GM06990 (cell line): ENCODE measurements around the gene ING1.

Experiments
- DNase-seq: peaks from one replicate; pipeline ENCODE4 v3.0.0-alpha.2; 2011; ENCODE audit not compliant: insufficient read length; ENCODE audit errors: extremely low read depth
- H3K27me3 ChIP-seq: replicated peaks from 2 replicates; pipeline ENCODE4 v1.6.0; 2011; ENCODE audit warnings: low read length; ENCODE audit not compliant: control insufficient read depth, insufficient read depth
- H3K36me3 ChIP-seq: 2 replicates; pipeline ENCODE4 v1.5.1; 2011; ENCODE audit warnings: low read length; ENCODE audit not compliant: control insufficient read depth, insufficient read depth
- H3K4me3 ChIP-seq: replicated peaks from 2 replicates; pipeline ENCODE4 v1.5.1; 2011; ENCODE audit warnings: low read depth, mild to moderate bottlenecking, control low read depth, low read length
- TF ChIP-seq, protein P1 (sequence below): IDR thresholded peaks from 2 replicates; pipeline ENCODE4 v1.5.1; 2011; ENCODE audit warnings: low read length, control low read depth, mild to moderate bottlenecking, inconsistent platforms; ENCODE audit not compliant: insufficient read depth, poor library complexity, severe bottlenecking

Gene ING1

DNA sequence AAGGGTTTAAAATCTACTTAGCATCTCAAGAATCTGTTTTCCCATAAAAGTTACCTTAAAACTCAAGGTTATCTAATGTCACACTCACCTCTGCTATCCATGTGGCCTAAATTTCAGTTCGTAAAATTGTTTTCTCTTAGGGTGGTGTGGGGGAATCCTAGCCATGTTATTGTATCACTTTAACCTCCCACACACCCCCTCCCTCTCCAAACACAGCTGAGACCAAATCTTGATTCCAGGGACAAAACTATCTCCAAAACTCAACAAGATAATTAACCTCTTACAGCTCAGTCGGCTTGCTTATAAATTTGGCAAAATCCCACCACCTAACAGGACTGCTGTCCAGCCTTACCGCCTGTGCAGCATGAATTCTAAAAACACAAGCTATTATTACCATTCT is 11.4 kb upstream of the ING1 start:
- Histone ChIP-seq H3K4me3 (no peak overlapping the region), H3K36me3 (peaks cover 17% of the 10 kb centered on the region), H3K27me3 (no peaks in the 10 kb centered on the region)
- no peak for DNase-seq
- TF ChIP-seq, protein P1, sequence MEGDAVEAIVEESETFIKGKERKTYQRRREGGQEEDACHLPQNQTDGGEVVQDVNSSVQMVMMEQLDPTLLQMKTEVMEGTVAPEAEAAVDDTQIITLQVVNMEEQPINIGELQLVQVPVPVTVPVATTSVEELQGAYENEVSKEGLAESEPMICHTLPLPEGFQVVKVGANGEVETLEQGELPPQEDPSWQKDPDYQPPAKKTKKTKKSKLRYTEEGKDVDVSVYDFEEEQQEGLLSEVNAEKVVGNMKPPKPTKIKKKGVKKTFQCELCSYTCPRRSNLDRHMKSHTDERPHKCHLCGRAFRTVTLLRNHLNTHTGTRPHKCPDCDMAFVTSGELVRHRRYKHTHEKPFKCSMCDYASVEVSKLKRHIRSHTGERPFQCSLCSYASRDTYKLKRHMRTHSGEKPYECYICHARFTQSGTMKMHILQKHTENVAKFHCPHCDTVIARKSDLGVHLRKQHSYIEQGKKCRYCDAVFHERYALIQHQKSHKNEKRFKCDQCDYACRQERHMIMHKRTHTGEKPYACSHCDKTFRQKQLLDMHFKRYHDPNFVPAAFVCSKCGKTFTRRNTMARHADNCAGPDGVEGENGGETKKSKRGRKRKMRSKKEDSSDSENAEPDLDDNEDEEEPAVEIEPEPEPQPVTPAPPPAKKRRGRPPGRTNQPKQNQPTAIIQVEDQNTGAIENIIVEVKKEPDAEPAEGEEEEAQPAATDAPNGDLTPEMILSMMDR: no peak

DNA sequence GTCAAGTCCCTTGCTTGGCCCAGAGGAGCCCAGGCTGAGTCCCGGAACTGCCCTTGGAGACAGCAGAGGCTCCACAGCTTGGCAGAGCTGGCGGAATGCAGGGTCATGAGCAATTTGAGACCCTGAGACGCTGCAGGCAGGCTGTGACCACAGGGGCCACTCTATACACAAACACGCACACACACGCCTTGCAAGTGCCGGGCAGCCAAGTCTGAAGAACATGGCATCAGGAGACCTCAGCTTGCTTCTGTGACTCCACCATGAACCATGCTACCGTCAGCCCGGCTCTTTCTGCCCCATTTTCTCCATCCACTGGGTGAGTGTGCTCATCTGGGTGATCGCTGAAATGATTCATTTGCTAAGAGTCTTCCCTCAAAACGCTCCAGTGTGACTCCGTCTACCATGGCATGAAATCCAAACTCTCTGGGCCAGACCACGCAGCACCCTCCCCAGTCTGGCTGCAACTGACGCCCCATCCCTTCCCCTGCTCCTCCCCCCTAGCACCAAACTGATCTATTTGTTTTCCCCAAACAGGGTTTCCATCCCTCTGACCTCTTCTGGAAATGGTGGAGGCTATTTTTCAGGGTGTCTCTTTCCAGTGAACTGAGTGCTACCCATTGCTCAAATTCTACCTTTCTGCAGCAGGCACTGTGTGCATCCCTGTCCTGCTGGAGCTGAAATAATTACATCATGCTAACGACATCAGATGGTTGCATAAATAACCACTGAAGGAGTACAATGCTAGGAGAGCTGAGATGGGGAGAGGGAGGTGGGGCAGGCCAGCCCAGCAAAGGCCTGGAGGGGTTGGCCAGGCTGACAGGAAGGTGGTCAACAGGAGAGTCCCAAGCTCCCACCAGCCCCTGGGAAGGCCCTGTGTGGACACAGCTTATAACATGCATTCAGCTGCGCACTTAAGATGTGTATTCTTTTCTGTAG is 10.6 kb upstream of the ING1 start:
- Histone ChIP-seq H3K27me3 (no peaks in the 10 kb centered on the region), H3K4me3 (no peak overlapping the region), H3K36me3 (peaks cover 16% of the 10 kb centered on the region)
- TF ChIP-seq, protein P1: no peak
- no peak for DNase-seq

DNA sequence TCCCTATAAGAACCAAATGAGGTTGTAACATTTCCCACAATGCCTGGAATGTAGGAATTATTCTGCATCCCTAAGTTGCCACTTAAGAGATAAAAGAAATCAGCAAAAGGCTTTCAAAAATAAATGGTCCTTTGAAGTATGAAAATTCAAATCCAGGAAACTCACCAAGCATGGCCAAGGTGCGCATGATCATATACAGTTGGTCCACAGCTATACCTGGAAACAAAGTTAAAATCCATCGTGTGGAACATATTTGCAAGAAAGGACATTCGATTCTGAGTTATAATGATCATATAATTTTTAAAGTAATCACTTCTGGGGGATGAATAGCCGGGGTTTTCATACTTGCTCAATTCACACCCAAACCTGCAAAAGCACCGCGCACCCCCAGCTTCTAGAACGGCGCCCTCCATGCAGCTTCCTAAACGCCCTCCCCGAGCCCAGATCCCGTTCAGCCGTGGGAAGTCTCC is 8.1 kb upstream of the ING1 start:
- TF ChIP-seq, protein P1: no peak
- no peaks in the 10 kb centered on the region for H3K27me3 ChIP-seq
- peak overlapping the region; percentile 86 for H3K4me3 ChIP-seq
- H3K36me3 ChIP-seq: peaks cover 7% of the 10 kb centered on the region
- DNase-seq: no peak

DNA sequence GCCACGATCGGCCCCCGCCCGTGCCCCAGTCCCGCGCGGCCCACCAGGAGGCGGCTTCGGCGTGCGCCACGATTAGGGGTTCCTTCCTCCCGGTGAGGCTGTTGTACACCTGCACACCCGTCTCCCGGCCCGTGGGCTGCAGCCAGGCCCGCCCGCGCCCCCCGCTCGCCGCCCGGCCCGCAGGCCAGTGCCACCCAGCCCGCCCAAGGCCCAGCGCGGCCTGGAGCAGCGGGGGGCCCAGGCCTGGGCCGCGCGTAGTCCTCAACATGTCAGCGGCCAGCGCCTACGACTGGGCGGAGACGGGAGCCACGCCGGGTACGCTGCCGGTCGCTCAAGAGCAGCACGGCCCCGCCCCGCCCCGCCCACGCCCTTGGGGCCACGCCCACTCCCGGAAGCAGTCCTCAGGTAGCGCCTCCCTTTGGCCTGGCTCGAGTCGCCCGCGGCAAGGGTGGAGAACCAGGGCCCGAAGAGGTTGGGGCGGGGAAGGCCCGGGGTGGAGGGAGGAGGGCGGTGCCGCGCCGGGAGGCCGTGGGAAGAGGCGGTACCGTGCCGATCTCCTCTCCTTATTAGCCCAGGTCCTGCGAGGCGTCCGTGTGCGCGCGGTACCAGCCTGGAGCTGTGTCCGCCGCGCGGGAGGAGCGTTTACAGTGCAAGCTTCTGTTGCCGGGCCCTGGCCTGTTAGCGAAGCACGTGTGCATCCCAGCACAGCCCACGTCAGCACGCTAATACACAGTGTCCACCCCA is 7.5 kb upstream of the ING1 start, which contains the start of gene CARS2:
Gene CARS2, minus strand, starts transcription at position 291 of the 744 bp plus-strand sequence. Its CDS starts 23 bp downstream, at position 268.
- Histone ChIP-seq H3K27me3 (no peaks in the 10 kb centered on the region), H3K4me3 (peak within 1 kb of the TSS; percentile 86), H3K36me3 (peaks cover 5% of the 10 kb centered on the region)
- TF ChIP-seq, protein P1: peak; percentile 16
- DNase-seq: peak; percentile 98

DNA sequence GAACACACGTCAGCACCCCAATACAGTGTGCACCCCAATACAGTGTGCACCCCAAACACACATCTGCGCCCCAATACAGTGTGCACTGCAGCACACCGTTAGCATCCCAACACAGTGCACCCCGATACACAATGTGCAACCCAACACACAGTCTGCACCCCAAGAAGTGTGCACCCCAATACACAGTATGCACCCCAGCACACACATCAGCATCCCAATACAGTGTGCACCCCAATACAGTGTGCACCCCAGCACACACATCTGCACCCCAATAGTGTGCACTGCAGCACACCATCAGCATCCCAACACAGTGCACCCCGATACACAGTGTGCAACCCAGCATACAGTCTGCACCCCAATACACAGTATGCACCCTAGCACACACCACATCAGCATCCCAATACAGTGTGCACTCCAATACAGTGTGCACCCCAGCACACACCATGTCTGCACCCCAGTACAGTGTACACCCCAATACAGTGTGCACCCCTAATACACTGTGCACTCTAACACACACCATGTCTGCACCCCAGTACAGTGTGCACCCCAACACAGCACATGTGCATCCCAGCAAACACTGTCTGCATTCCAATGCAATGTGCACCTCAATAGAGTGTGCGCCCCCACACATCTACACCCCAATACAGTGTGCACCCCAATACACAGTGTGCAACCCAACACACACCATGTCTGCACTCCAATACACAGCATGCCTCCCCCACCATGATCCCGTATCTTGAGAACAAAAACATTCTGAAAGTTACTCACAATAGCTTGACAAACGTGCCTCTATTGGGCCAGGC is 6.7 kb upstream of the ING1 start:
- Histone ChIP-seq H3K27me3 (no peaks in the 10 kb centered on the region), H3K36me3 (peaks cover 5% of the 10 kb centered on the region), H3K4me3 (peak overlapping the region; percentile 61)
- TF ChIP-seq, protein P1: no peak
- DNase-seq: no peak
